ENCODE data around the gene SMIM36. TPM values are rescaled to one million over a fixed set of nuclear protein-coding genes. Genes with fewer than 3 reads are reported as not detected.

The SMIM36 gene
- total and polyA plus RNA-seq, 10 of the 15 experiments (the other 5 are each of a cell fraction or from before 2014, with no cell fraction given) = not detected

DNA sequence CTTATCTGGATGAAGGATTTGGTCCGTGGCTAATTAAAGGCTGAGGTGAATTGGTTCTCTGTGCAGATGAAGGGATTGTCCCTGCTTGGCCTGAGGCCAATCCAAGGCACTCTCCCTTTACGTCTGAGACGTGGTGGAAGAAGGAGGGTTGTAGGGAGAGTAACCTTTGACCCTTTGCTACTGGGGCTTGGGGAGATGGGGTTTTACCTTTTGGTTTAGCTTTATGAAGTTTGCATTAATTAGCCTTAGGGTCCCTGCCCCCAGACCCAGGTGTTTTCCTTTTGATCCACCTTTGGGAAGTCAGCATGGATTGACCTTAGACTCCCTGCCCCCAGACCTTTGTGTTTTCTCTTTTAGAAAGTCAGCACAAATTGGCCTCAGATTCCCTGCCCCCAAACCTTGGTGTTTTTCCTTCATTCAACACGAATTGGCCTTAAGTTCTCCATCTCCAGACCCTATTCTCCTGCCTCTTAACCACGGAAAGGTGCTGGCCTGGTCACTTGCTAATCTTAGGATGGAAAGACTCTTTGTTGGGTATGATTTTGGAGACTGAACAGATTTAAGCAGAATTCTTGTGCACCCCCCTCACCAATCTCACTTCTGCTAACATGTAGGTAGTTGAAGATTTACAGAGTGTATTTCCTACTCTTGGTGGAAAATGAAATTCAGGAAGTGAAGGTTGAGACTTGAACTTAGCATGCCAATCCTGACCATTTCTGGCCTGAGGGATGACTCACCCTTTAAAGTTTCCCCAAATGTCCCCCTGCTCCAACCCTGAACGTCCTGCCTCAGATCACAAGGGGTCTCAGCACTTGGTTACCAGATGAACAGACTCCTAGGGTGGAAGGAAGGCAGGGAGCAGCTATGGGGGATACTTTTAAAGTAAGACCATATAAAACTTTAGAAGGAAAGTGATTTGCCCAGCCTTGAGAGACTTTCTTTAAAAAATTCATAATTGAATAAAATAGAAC, 66.5 kb downstream of the SMIM36 start (continued):
- TF ChIP-seq CBFB (IDR thresholded peaks at IDR 0.05; ENCODE audit: low read depth) (no peak), RELA (IDR thresholded peaks at IDR 0.05; ENCODE audit: borderline replicate concordance, partially characterized antibody) (no peak), SREBF1 (IDR thresholded peaks at IDR 0.05; ENCODE audit: low read length) (no peak), NRF1 (conservative IDR thresholded peaks at IDR 0.05; ENCODE audit: low read depth, low read length) (no peak), SMAD1 (IDR thresholded peaks at IDR 0.05; ENCODE audit: low read depth, partially characterized antibody) (no peak), KDM1A (IDR thresholded peaks at IDR 0.05; ENCODE audit: borderline replicate concordance) (no peak), E2F4 (IDR thresholded peaks at IDR 0.05; ENCODE audit: low read depth, low read length) (no peak)
- TF ChIP-seq, protein P1, sequence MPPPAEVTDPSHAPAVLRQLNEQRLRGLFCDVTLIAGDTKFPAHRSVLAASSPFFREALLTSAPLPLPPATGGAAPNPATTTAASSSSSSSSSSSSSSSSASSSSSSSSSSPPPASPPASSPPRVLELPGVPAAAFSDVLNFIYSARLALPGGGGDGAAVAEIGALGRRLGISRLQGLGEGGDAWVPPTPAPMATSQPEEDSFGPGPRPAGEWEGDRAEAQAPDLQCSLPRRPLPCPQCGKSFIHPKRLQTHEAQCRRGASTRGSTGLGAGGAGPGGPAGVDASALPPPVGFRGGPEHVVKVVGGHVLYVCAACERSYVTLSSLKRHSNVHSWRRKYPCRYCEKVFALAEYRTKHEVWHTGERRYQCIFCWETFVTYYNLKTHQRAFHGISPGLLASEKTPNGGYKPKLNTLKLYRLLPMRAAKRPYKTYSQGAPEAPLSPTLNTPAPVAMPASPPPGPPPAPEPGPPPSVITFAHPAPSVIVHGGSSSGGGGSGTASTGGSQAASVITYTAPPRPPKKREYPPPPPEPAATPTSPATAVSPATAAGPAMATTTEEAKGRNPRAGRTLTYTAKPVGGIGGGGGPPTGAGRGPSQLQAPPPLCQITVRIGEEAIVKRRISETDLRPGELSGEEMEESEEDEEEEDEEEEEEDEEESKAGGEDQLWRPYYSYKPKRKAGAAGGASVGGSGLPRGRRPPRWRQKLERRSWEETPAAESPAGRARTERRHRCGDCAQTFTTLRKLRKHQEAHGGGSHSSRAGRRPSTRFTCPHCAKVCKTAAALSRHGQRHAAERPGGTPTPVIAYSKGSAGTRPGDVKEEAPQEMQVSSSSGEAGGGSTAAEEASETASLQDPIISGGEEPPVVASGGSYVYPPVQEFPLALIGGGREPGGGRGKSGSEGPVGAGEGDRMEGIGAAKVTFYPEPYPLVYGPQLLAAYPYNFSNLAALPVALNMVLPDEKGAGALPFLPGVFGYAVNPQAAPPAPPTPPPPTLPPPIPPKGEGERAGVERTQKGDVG (CRISPR knock-in tag; IDR thresholded peaks at IDR 0.05) = no peak
- TF ChIP-seq, protein P2, sequence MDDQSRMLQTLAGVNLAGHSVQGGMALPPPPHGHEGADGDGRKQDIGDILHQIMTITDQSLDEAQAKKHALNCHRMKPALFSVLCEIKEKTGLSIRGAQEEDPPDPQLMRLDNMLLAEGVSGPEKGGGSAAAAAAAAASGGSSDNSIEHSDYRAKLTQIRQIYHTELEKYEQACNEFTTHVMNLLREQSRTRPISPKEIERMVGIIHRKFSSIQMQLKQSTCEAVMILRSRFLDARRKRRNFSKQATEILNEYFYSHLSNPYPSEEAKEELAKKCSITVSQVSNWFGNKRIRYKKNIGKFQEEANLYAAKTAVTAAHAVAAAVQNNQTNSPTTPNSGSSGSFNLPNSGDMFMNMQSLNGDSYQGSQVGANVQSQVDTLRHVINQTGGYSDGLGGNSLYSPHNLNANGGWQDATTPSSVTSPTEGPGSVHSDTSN (IDR thresholded peaks at IDR 0.05; ENCODE audit: insufficient replicate concordance, low read depth, low read length) = no peak
